Left cardiac atrium (tissue), 4 donors: ENCODE measurements around the gene NPB. TPM values are rescaled to one million over a fixed set of nuclear protein-coding genes. Genes with fewer than 3 reads are reported as not detected.

Experiments
- ATAC-seq, 2 donors: fragments of 200-7000 bp; cut with Tn5 transposase; one replicate each; pipeline ENCODE4 v1.9.1; 2020; ENCODE audit warnings: mild to moderate bottlenecking in 2 of 2, moderate library complexity in 2 of 2
- DNase-seq: peaks from one replicate; pipeline ENCODE4 v3.0.0-alpha.2; 2020
- intact Hi-C, 2 donors: fragments of 100-400 bp; cut with DNase I; formaldehyde crosslinking; loops; one replicate each; pipeline versions ENCODE4 v1.14.1 to v1.15.1; 2022 to 2023
- total RNA-seq, 2 donors: library from RNA; stranded (reverse); fragmentation: NEBNext Ultra II Directional; extraction: Animal tissue kit (Norgen Biotek cat#: 25700); gene quantifications; one replicate each; pipeline ENCODE4 v1.2.1, GENCODE V29; 2021
- donor health status: DM: no; HTN: yes; CAD: no.
- donor health status: DM: no; HTN: yes; CAD: no; lungs with severe emphysema.
- donor health status: DM: yes; HTN: yes; CAD: no.
- donor health status: Dilated cardiomyopathy.

NPB gene
- total RNA-seq, 2 donors from 2014 or later: 0.21 to 0.24 TPM

GRCh38 chr17:81932333-81932983 is 30.4 kb downstream of the NPB start:
- ATAC-seq: no peak
- DNase-seq: no peak
- intact Hi-C loops: no loop called here

- intact Hi-C loops: no loop called here
- DNase-seq (no peak), ATAC-seq (no peak)
Measured at GRCh38 chr17:81933178-81933699, 31.2 kb downstream of the NPB start.

GRCh38 chr17:81934098-81934757 is 32.2 kb downstream of the NPB start:
- DNase-seq: no peak
- intact Hi-C loops: no loop called here
- no peak for ATAC-seq

- ATAC-seq (no peak), DNase-seq (no peak)
- intact Hi-C loops: no loop called here
Measured at GRCh38 chr17:81934850-81935708, 33.0 kb downstream of the NPB start.

- no peak for DNase-seq
- intact Hi-C loops: no loop called here
Measured at GRCh38 chr17:81935709-81936084, 33.7 kb downstream of the NPB start.

GRCh38 chr17:81939218-81939617 is 37.2 kb downstream of the NPB start:
- no peak for DNase-seq
- intact Hi-C loops: no loop called here
- ATAC-seq: no peak

More at GRCh38 chr17:81935709-81936084, 33.7 kb downstream of the NPB start:
- no peak for ATAC-seq

GRCh38 chr17:81939881-81940385 is 37.9 kb downstream of the NPB start:
- DNase-seq (peak; percentile 77), ATAC-seq (peak; percentile 34 to 50)
- intact Hi-C loops: no loop called here

GRCh38 chr17:81940538-81941483 is 38.8 kb downstream of the NPB start:
- DNase-seq (no peak), ATAC-seq (no peak)
- intact Hi-C loops: no loop called here

- peak; percentile 19 to 29 for ATAC-seq
Measured at GRCh38 chr17:81941484-81942166, 39.6 kb downstream of the NPB start.

GRCh38 chr17:81942167-81942553 is 40.1 kb downstream of the NPB start:
- DNase-seq: no peak
- intact Hi-C loops: no loop called here
- ATAC-seq: no peak

More at GRCh38 chr17:81941484-81942166, 39.6 kb downstream of the NPB start:
- no peak for DNase-seq
- intact Hi-C loops: no loop called here

- DNase-seq (no peak), ATAC-seq (no peak)
- intact Hi-C loops: no loop called here
Measured at GRCh38 chr17:81944858-81945257, 42.8 kb downstream of the NPB start.

GRCh38 chr17:81947189-81947588 is 45.2 kb downstream of the NPB start, which contains the start of gene MYADML2:
Gene MYADML2 (minus strand): TSS chr17:81947233. CDS start chr17:81941741, 5,492 bp downstream.
- intact Hi-C loops: no loop called here
- DNase-seq (no peak), ATAC-seq (no peak)

- ATAC-seq (no peak), DNase-seq (no peak)
- intact Hi-C loops: no loop called here
Measured at GRCh38 chr17:81948635-81949378, 46.8 kb downstream of the NPB start.

GRCh38 chr17:81950501-81950900 is 48.5 kb downstream of the NPB start:
- intact Hi-C loops: loop anchor here in 1 of 2 donors (10.0 kb wide), 1 partner anchor 204 kb away; no protein-coding TSS in a partner anchor
- DNase-seq (no peak), ATAC-seq (no peak)

GRCh38 chr17:81951785-81952684 is 50.0 kb downstream of the NPB start:
- intact Hi-C loops: loop anchor here in 1 of 2 donors (10.0 kb wide), 1 partner anchor 203 kb away; no protein-coding TSS in a partner anchor
- no peak for DNase-seq
- ATAC-seq: no peak
